Panc1 (cell line): ENCODE results near the gene TNNC1.

ENCODE experiments used
- CTCF ChIP-seq: fragments of 450-650 bp; IDR thresholded peaks from 2 replicates; pipeline ENCODE4 v1.5.1; 2017; ENCODE audit warnings: mild to moderate bottlenecking
- POLR2AphosphoS5 ChIP-seq: IDR thresholded peaks from 2 replicates; pipeline ENCODE4 v1.6.1; 2012; ENCODE audit warnings: mild to moderate bottlenecking, low read depth, low read length, moderate library complexity
- REST ChIP-seq, 2 experiments: IDR thresholded peaks; 2 replicates each; pipeline ENCODE4 v1.6.1; 2011 to 2012; ENCODE audit warnings: low read depth in 2 of 2, control low read depth in 1 of 2, low read length in 1 of 2, mild to moderate bottlenecking in 1 of 2, moderate library complexity in 1 of 2; ENCODE audit not compliant: insufficient read depth in 1 of 2
- TCF7L2 ChIP-seq: IDR thresholded peaks from 2 replicates; pipeline ENCODE4 v1.6.1; 2011; ENCODE audit warnings: mild to moderate bottlenecking, low read depth, low read length, inconsistent platforms

- TF ChIP-seq CTCF = peak; percentile 54; the same call in 1 of the 2 replicates
- TF ChIP-seq POLR2AphosphoS5 = no peak
- no peak for TF ChIP-seq REST (IDR thresholded peaks at IDR 0.05; ENCODE audit: insufficient read depth in 1 of 2, low read depth in 2 of 2, low read length in 1 of 2)
- no peak for TF ChIP-seq TCF7L2
Measured at GRCh38 chr3:52472239-52473000, 18.6 kb upstream of the TNNC1 start.
